Thoracic aorta (tissue), 2 donors: Measurements from ENCODE around the gene JAML. TPM values are rescaled to one million over a fixed set of nuclear protein-coding genes. Genes with fewer than 3 reads are reported as not detected.

Experiments
- ATAC-seq: fragments of 150-250 bp; one replicate; pipeline ENCODE4 v1.8.0; 2017; ENCODE audit warnings: low read depth; ENCODE audit not compliant: insufficient number of reproducible peaks, low FRiP score
- DNase-seq: peaks from one replicate; pipeline ENCODE4 v3.0.0-alpha.2; 2020; ENCODE audit warnings: low spot score
- H3K27ac ChIP-seq, 2 donors: fragments of 200-600 bp; sonication (generic); 1 replicate in 1 of 2; 2 replicates in 1 of 2; pipeline ENCODE4 v1.5.1; 2016; ENCODE audit warnings: mild to moderate bottlenecking in 2 of 2, moderate library complexity in 2 of 2
- H3K27me3 ChIP-seq: fragments of 200-600 bp; sonication (generic); replicated peaks from 2 replicates; pipeline ENCODE4 v1.6.0; 2016; ENCODE audit warnings: mild to moderate bottlenecking; ENCODE audit not compliant: insufficient read depth
- H3K36me3 ChIP-seq: fragments of 200-600 bp; sonication (generic); one replicate; pipeline ENCODE4 v1.5.1; 2016
- H3K4me1 ChIP-seq, 2 donors: fragments of 200-600 bp; sonication (generic); 1 replicate in 1 of 2; 2 replicates in 1 of 2; pipeline versions ENCODE4 v1.5.1 to v1.6.0; 2016; ENCODE audit warnings: low read depth in 2 of 2, mild to moderate bottlenecking in 1 of 2; ENCODE audit not compliant: control insufficient read depth in 1 of 2
- H3K4me3 ChIP-seq: fragments of 200-600 bp; sonication (generic); 2 replicates; pipeline ENCODE4 v1.5.1; 2016; ENCODE audit warnings: mild to moderate bottlenecking
- H3K9me3 ChIP-seq: fragments of 200-600 bp; sonication (generic); 2 replicates; pipeline ENCODE4 v1.5.1; 2016
- CTCF ChIP-seq: fragments of 200-600 bp; sonication (generic); IDR thresholded peaks from one replicate; pipeline ENCODE4 v1.5.1; 2019; ENCODE audit warnings: antibody characterized with exemption
- total RNA-seq, 2 donors: library from RNA; depleted of rRNA; stranded (reverse); fragments of >200 nt; gene quantifications; one replicate each; pipeline versions ENCODE4 v1.1.0 to v1.2.3, GENCODE V29; 2016

JAML gene
- total RNA-seq, 2 donors from 2014 or later: 3.7 to 7.6 TPM

GRCh38 chr11:118210323-118210722 lies 14.5 kb downstream of the JAML start:
- peaks cover 0 to 3% of the 10 kb centered on the region in 2 donors for H3K4me1 ChIP-seq
- H3K36me3 ChIP-seq: no peaks in the 10 kb centered on the region
- no peak overlapping the region for H3K27ac ChIP-seq
- DNase-seq: no peak
- ATAC-seq: no peak
- no peak for TF ChIP-seq CTCF
- no peaks in the 10 kb centered on the region for H3K27me3 ChIP-seq
- H3K4me3 ChIP-seq: no peak overlapping the region
- no peaks in the 10 kb centered on the region for H3K9me3 ChIP-seq

- Histone ChIP-seq H3K4me3 (no peak overlapping the region), H3K4me1 (peaks cover 0 to 3% of the 10 kb centered on the region in 2 donors), H3K27me3 (no peaks in the 10 kb centered on the region), H3K9me3 (no peaks in the 10 kb centered on the region), H3K27ac (no peak overlapping the region), H3K36me3 (no peaks in the 10 kb centered on the region)
- TF ChIP-seq CTCF: no peak
- no peak for ATAC-seq
- no peak for DNase-seq
These were observed 15.8 kb downstream of the JAML start for GRCh38 chr11:118209033-118209432.

- H3K4me1 ChIP-seq: no peaks in the 10 kb centered on the region
- no peaks in the 10 kb centered on the region for H3K36me3 ChIP-seq
- ATAC-seq: no peak
- no peak for TF ChIP-seq CTCF
- no peak for DNase-seq
- H3K27me3 ChIP-seq: no peaks in the 10 kb centered on the region
- no peaks in the 10 kb centered on the region for H3K9me3 ChIP-seq
- no peak overlapping the region for H3K4me3 ChIP-seq
- no peak overlapping the region for H3K27ac ChIP-seq
These were observed 17.7 kb downstream of the JAML start for GRCh38 chr11:118207079-118207478.

GRCh38 chr11:118206391-118207031 lies 18.3 kb downstream of the JAML start:
- H3K27me3 ChIP-seq: no peaks in the 10 kb centered on the region
- H3K4me3 ChIP-seq: no peak overlapping the region
- no peak overlapping the region for H3K27ac ChIP-seq
- no peak for ATAC-seq
- H3K4me1 ChIP-seq: no peaks in the 10 kb centered on the region
- H3K36me3 ChIP-seq: no peaks in the 10 kb centered on the region
- DNase-seq: no peak
- TF ChIP-seq CTCF: no peak
- H3K9me3 ChIP-seq: no peaks in the 10 kb centered on the region

- Histone ChIP-seq H3K4me3 (no peak overlapping the region), H3K9me3 (no peaks in the 10 kb centered on the region), H3K27ac (no peak overlapping the region), H3K4me1 (no peaks in the 10 kb centered on the region), H3K36me3 (no peaks in the 10 kb centered on the region), H3K27me3 (no peaks in the 10 kb centered on the region)
- DNase-seq (no peak), ATAC-seq (no peak)
- TF ChIP-seq CTCF: no peak
These were observed 19.0 kb downstream of the JAML start for GRCh38 chr11:118205606-118206378.
